Spleen (tissue), 11 donors: ENCODE data around the gene ASPN. TPM values are rescaled to one million over a fixed set of nuclear protein-coding genes. Genes with fewer than 3 reads are reported as not detected.

Experiments
- DNase-seq: peaks from one replicate; pipeline ENCODE4 v3.0.0-alpha.2; 2020
- H3K27ac ChIP-seq, 8 donors: fragments of 200-600 bp; sonication (generic) in 7 of 8; 1 replicate in 4 of 8; 2 replicates in 4 of 8; pipeline versions ENCODE4 v1.5.0 to v1.8.0; 2016 to 2021; ENCODE audit warnings: inconsistent platforms in 4 of 8, mild to moderate bottlenecking in 4 of 8, moderate library complexity in 1 of 8
- H3K27me3 ChIP-seq, 7 donors: fragments of 200-600 bp; sonication (generic) in 6 of 7; replicated peaks in 1 of 7; 1 replicate in 4 of 7; 2 replicates in 3 of 7; pipeline versions ENCODE4 v1.5.0 to v1.8.0; 2016 to 2021; ENCODE audit warnings: inconsistent platforms in 3 of 7, mild to moderate bottlenecking in 1 of 7
- H3K36me3 ChIP-seq, 6 donors: fragments of 200-600 bp; sonication (generic) in 5 of 6; 1 replicate in 4 of 6; 2 replicates in 2 of 6; pipeline versions ENCODE4 v1.5.0 to v1.8.0; 2016 to 2021; ENCODE audit warnings: inconsistent platforms in 2 of 6
- H3K4me1 ChIP-seq, 6 donors: fragments of 200-600 bp; sonication (generic) in 5 of 6; 1 replicate in 3 of 6; 2 replicates in 3 of 6; pipeline versions ENCODE4 v1.5.0 to v1.8.0; 2016 to 2021; ENCODE audit warnings: inconsistent platforms in 3 of 6
- H3K4me3 ChIP-seq, 8 donors: fragments of 200-600 bp; sonication (generic) in 7 of 8; 1 replicate in 4 of 8; 2 replicates in 4 of 8; pipeline versions ENCODE4 v1.5.0 to v1.8.0; 2016 to 2021; ENCODE audit warnings: inconsistent platforms in 4 of 8, mild to moderate bottlenecking in 4 of 8, moderate library complexity in 2 of 8
- H3K9me3 ChIP-seq, 8 donors: fragments of 200-600 bp; sonication (generic) in 7 of 8; 1 replicate in 4 of 8; 2 replicates in 4 of 8; pipeline versions ENCODE4 v1.5.0 to v1.8.0; 2016 to 2021; ENCODE audit warnings: inconsistent platforms in 4 of 8
- POLR2A ChIP-seq, 3 donors: fragments of 450-650 bp; IDR thresholded peaks; one replicate each; pipeline ENCODE4 v1.5.1; 2017; ENCODE audit warnings: antibody characterized with exemption in 3 of 3, mild to moderate bottlenecking in 1 of 3
- POLR2AphosphoS5 ChIP-seq, 3 donors: sonication (generic); formaldehyde crosslinking; IDR thresholded peaks; one replicate each; pipeline ENCODE4 v1.5.1; 2017; ENCODE audit warnings: antibody characterized with exemption in 3 of 3
- WGBS, 5 donors: extraction: QIAGEN DNeasy Blood & Tissue Kit in 3 of 5; methylation state at CpG; one replicate each; pipeline versions ENCODE4 v1.1.5 to v1.1.7; 2013 to 2018; 5-methylcytosine and 5-hydroxymethylcytosine counted together
- intact Hi-C: fragments of 100-400 bp; cut with DNase I; formaldehyde crosslinking; loops from one replicate; pipeline ENCODE4 v1.15.0; 2023; ENCODE audit warnings: low total_unique reads
- polyA plus RNA-seq, 3 donors: library from polyadenylated mRNA; stranded (reverse); fragments of 200-250 nt; gene quantifications; one replicate each; pipeline ENCODE4 v1.2.1, GENCODE V29; 2013
- total RNA-seq, 7 donors: library from RNA; depleted of rRNA in 3 of 7; stranded (reverse); fragments of >200 nt in 3 of 7; fragmentation: NEBNext Ultra II Directional in 4 of 7; extraction: Animal tissue kit (Norgen Biotek cat#: 25700) in 4 of 7; gene quantifications; one replicate each; pipeline versions ENCODE4 v1.1.0 to v1.2.1, GENCODE V29; 2016 to 2021
- TF ChIP-seq, protein P1 (sequence below), 11 experiments: fragments of 200-600 bp in 7 of 11; fragments of 450-650 bp in 4 of 11; sonication (generic) in 4 of 11; IDR thresholded peaks in 8 of 11; conservative IDR thresholded peaks in 3 of 11; 1 replicate in 7 of 11; 2 replicates in 4 of 11; pipeline versions ENCODE4 v1.4.0 to v1.8.0; 2016 to 2021; ENCODE audit warnings: antibody characterized with exemption in 11 of 11, inconsistent platforms in 4 of 11, mild to moderate bottlenecking in 1 of 11
- donor health status: healthy with polysubstance abuse.
- donor health status: DM: no; HTN: no; CAD: no; lungs with moderate emphysema.
- donor health status: DM: no; HTN: no; CAD: no.
- donor health status: Bipolar disorder and iron deficiency.
- donor health status: healthy.
- donor health status: DM: no; HTN: no; CAD: no.
- donor health status: DM: yes; HTN: yes; CAD: no.

The ASPN gene
- total and polyA plus RNA-seq, 10 donors: 0.32 to 2.0 (median 0.93) TPM; not detected in 1

- Histone ChIP-seq H3K9me3 (no peaks in the 10 kb centered on the region), H3K4me3 (no peak overlapping the region), H3K36me3 (no peaks in the 10 kb centered on the region), H3K27me3 (no peaks in the 10 kb centered on the region), H3K27ac (no peak overlapping the region), H3K4me1 (peaks cover 0 to 2% (median 0%) of the 10 kb centered on the region in 6 donors)
- WGBS, 5 donors: 81 to 93% (median 92%) methylated on average over 4 of the region's 4 CpGs
- no peak for DNase-seq
- intact Hi-C loops: no loop called here
- TF ChIP-seq POLR2A (IDR thresholded peaks at IDR 0.05) (no peak), POLR2AphosphoS5 (IDR thresholded peaks at IDR 0.05) (no peak)
- TF ChIP-seq, protein P1, sequence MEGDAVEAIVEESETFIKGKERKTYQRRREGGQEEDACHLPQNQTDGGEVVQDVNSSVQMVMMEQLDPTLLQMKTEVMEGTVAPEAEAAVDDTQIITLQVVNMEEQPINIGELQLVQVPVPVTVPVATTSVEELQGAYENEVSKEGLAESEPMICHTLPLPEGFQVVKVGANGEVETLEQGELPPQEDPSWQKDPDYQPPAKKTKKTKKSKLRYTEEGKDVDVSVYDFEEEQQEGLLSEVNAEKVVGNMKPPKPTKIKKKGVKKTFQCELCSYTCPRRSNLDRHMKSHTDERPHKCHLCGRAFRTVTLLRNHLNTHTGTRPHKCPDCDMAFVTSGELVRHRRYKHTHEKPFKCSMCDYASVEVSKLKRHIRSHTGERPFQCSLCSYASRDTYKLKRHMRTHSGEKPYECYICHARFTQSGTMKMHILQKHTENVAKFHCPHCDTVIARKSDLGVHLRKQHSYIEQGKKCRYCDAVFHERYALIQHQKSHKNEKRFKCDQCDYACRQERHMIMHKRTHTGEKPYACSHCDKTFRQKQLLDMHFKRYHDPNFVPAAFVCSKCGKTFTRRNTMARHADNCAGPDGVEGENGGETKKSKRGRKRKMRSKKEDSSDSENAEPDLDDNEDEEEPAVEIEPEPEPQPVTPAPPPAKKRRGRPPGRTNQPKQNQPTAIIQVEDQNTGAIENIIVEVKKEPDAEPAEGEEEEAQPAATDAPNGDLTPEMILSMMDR (IDR thresholded peaks at IDR 0.05 in 8 of 11, conservative IDR thresholded peaks at IDR 0.05 in 3 of 11): no peak
Observed at GRCh38 chr9:92488681-92489550, 6.6 kb upstream of the ASPN start.

DNA sequence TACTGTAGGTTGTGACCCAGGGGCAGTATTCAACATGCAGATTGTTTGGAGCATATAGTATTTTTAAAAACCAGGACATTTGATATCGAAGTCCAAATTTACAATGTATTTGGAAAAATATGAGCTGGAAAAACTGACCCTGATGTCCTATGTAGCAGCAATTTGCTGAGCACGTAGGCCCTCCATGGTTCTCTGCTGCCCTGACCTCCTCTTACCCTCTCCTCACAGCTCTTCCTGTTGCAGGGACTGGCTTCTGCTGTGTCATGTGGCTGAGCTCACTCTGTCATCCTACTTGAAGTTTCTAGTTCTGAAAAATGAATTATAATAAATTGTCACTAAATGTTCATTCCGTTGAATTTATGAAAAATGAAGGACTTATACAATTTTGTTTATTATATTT, 4.1 kb upstream of the ASPN start:
- Histone ChIP-seq H3K4me3 (no peak overlapping the region), H3K4me1 (peaks cover 0 to 2% (median 0%) of the 10 kb centered on the region in 6 donors), H3K36me3 (no peaks in the 10 kb centered on the region), H3K27me3 (no peaks in the 10 kb centered on the region), H3K27ac (no peak overlapping the region), H3K9me3 (no peaks in the 10 kb centered on the region)
- DNase-seq: no peak
- WGBS, 5 donors: 49 to 60% (median 51%) methylated on average over 3 of the region's 3 CpGs
- TF ChIP-seq POLR2AphosphoS5 (IDR thresholded peaks at IDR 0.05) (no peak), POLR2A (IDR thresholded peaks at IDR 0.05) (no peak)
- TF ChIP-seq, protein P1 (IDR thresholded peaks at IDR 0.05 in 8 of 11, conservative IDR thresholded peaks at IDR 0.05 in 3 of 11): no peak
- intact Hi-C loops: no loop called here

GRCh38 chr9:92484563-92484962, 2.3 kb upstream of the ASPN start:
- 78 to 91% (median 82%) methylated on average over 3 of the region's 3 CpGs for WGBS, 5 donors
- DNase-seq: no peak
- Histone ChIP-seq H3K27ac (no peak overlapping the region), H3K36me3 (no peaks in the 10 kb centered on the region), H3K4me3 (no peak overlapping the region), H3K9me3 (no peaks in the 10 kb centered on the region), H3K27me3 (no peaks in the 10 kb centered on the region), H3K4me1 (peaks cover 0 to 2% (median 0%) of the 10 kb centered on the region in 6 donors)
- TF ChIP-seq POLR2A (IDR thresholded peaks at IDR 0.05): no peak
- TF ChIP-seq, protein P1 (IDR thresholded peaks at IDR 0.05 in 8 of 11, conservative IDR thresholded peaks at IDR 0.05 in 3 of 11): no peak
- no peak for TF ChIP-seq POLR2AphosphoS5 (IDR thresholded peaks at IDR 0.05)
- intact Hi-C loops: no loop called here
